Panc1 (cell line): ENCODE results near the gene RALGPS2.

ENCODE experiments used
- CTCF ChIP-seq: fragments of 450-650 bp; IDR thresholded peaks from 2 replicates; pipeline ENCODE4 v1.5.1; 2017; ENCODE audit warnings: mild to moderate bottlenecking
- POLR2AphosphoS5 ChIP-seq: IDR thresholded peaks from 2 replicates; pipeline ENCODE4 v1.6.1; 2012; ENCODE audit warnings: mild to moderate bottlenecking, low read depth, low read length, moderate library complexity

DNA sequence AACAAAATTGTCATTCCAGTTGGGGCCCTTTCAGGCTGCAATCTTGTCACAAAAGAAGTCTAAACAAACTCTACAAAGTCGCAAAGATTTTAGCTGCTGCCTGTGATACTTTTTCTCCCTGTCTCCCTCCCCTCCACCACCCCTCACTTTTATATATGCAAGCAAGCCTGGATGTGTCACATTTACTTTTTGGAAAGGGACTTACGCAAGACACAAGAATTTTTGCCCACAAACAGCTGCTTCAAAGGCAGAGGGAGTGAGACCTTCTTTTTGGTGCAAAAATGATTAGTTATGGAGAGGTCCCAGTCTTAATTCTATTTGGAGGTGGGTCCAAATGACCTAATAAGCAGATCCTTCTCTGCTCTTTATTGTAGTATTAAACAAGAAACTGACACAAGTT is 22.9 kb upstream of the RALGPS2 start:
- TF ChIP-seq POLR2AphosphoS5 (no peak), CTCF (no peak)
